K562 (cell line): ENCODE measurements around the gene SAFB. TPM values are rescaled to one million over a fixed set of nuclear protein-coding genes. Genes with fewer than 3 reads are reported as not detected.

Experiments used
- BRCA1 ChIP-seq, 2 experiments: fragments of 450-650 bp in 1 of 2; sonication (generic) in 1 of 2; formaldehyde crosslinking in 1 of 2; IDR thresholded peaks; 2 replicates each; pipeline versions ENCODE4 v1.5.0 to v1.6.1; 2017 to 2020; ENCODE audit warnings: mild to moderate bottlenecking in 1 of 2, missing genetic modification reagents in 1 of 2
- FOXJ3 ChIP-seq: sonication (generic); formaldehyde crosslinking; IDR thresholded peaks from 2 replicates; pipeline ENCODE4 v1.4.0; 2020; ENCODE audit warnings: mild to moderate bottlenecking, missing genetic modification reagents
- FOXO4 ChIP-seq: fragments of 450-650 bp; formaldehyde crosslinking; IDR thresholded peaks from 2 replicates; pipeline ENCODE4 v1.4.0; 2020; ENCODE audit warnings: mild to moderate bottlenecking, moderate library complexity
- KLF1 ChIP-seq: fragments of 450-650 bp; IDR thresholded peaks from 2 replicates; pipeline ENCODE4 v1.6.1; 2016; ENCODE audit warnings: missing genetic modification characterization, missing compliant biosample characterization
- LARP7 ChIP-seq: fragments of 450-650 bp; IDR thresholded peaks from 2 replicates; pipeline ENCODE4 v1.6.1; 2016
- NCOA1 ChIP-seq: fragments of 450-650 bp; IDR thresholded peaks from 2 replicates; pipeline ENCODE4 v1.6.1; 2016; ENCODE audit warnings: low read depth
- RHOXF2B ChIP-seq: fragments of 250-450 bp; sonication (Bioruptor Pico); conservative IDR thresholded peaks from 2 replicates; pipeline ENCODE4 v1.5.1; 2021
- SIRT6 ChIP-seq: IDR thresholded peaks from one replicate; pipeline ENCODE4 v1.6.1; 2012; ENCODE audit warnings: low read depth, mild to moderate bottlenecking, control low read depth, inconsistent platforms, low read length, moderate library complexity
- TEAD2 ChIP-seq: fragments of 450-650 bp; IDR thresholded peaks from 2 replicates; pipeline ENCODE4 v1.6.1; 2016; ENCODE audit warnings: missing genetic modification characterization, control low read depth, missing compliant biosample characterization
- ZNF717 ChIP-seq: fragments of 250-450 bp; sonication (Bioruptor Pico); IDR thresholded peaks from 2 replicates; pipeline ENCODE4 v1.5.0; 2021
- polyA plus RNA-seq, 8 experiments: library from polyadenylated mRNA; depleted of rRNA in 4 of 8; stranded (reverse) in 5 of 8; unstranded in 3 of 8; fragments of >200 nt; fragmentation: Nextera tagmentation in 2 of 8; fragmentation: Illumina TruSeq in 1 of 8; extraction: Ambion mirVana in 2 of 8; extraction: Trizol in 1 of 8; gene quantifications; 2 replicates each; pipeline versions ENCODE4 v1.2.1 to v1.2.3, GENCODE V29; 2011 to 2014; ENCODE audit warnings: inconsistent platforms in 1 of 8, missing spikeins in 1 of 8
- total RNA-seq, 7 experiments: library from RNA; depleted of rRNA in 6 of 7; stranded (reverse); fragments of >200 nt in 6 of 7; fragmentation: Illumina TruSeq in 2 of 7; extraction: Trizol in 2 of 7; gene quantifications; 2 replicates each; pipeline versions ENCODE4 v1.2.1 to v1.2.3, GENCODE V29; 2011 to 2021; ENCODE audit warnings: low replicate concordance in 1 of 7
- TF ChIP-seq, protein P1 (sequence below): fragments of 250-450 bp; sonication (Bioruptor Pico); IDR thresholded peaks from 2 replicates; pipeline ENCODE4 v1.8.0; 2021; ENCODE audit warnings: moderate library complexity, mild to moderate bottlenecking, inconsistent platforms
- TF ChIP-seq, protein P2 (sequence below): sonication (generic); formaldehyde crosslinking; IDR thresholded peaks from 2 replicates; pipeline ENCODE4 v1.8.0; 2023; ENCODE audit warnings: mild to moderate bottlenecking, missing genetic modification reagents
- TF ChIP-seq, protein P3 (sequence below): fragments of 450-650 bp; formaldehyde crosslinking; IDR thresholded peaks from 2 replicates; pipeline ENCODE4 v1.4.0; 2020; ENCODE audit warnings: mild to moderate bottlenecking
- TF ChIP-seq, protein P4 (sequence below): sonication (generic); formaldehyde crosslinking; IDR thresholded peaks from 2 replicates; pipeline ENCODE4 v1.8.0; 2023; ENCODE audit warnings: missing genetic modification reagents, mild to moderate bottlenecking, borderline replicate concordance

SAFB gene
- total and polyA plus RNA-seq, 9 of the 15 experiments (the other 6 are each of a cell fraction or from before 2014, with no cell fraction given), result 1.1 to 151 (median 83.1) TPM

GRCh38 chr19:5680437-5681368 lies 57.8 kb downstream of the SAFB start, which contains the start of the genes HSD11B1L and MICOS13 (continued):
- TF ChIP-seq, protein P1, sequence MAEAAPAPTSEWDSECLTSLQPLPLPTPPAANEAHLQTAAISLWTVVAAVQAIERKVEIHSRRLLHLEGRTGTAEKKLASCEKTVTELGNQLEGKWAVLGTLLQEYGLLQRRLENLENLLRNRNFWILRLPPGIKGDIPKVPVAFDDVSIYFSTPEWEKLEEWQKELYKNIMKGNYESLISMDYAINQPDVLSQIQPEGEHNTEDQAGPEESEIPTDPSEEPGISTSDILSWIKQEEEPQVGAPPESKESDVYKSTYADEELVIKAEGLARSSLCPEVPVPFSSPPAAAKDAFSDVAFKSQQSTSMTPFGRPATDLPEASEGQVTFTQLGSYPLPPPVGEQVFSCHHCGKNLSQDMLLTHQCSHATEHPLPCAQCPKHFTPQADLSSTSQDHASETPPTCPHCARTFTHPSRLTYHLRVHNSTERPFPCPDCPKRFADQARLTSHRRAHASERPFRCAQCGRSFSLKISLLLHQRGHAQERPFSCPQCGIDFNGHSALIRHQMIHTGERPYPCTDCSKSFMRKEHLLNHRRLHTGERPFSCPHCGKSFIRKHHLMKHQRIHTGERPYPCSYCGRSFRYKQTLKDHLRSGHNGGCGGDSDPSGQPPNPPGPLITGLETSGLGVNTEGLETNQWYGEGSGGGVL, result no peak
- no peak for TF ChIP-seq LARP7
- TF ChIP-seq ZNF717 (CRISPR knock-in tag), result no peak
- TF ChIP-seq, protein P2, sequence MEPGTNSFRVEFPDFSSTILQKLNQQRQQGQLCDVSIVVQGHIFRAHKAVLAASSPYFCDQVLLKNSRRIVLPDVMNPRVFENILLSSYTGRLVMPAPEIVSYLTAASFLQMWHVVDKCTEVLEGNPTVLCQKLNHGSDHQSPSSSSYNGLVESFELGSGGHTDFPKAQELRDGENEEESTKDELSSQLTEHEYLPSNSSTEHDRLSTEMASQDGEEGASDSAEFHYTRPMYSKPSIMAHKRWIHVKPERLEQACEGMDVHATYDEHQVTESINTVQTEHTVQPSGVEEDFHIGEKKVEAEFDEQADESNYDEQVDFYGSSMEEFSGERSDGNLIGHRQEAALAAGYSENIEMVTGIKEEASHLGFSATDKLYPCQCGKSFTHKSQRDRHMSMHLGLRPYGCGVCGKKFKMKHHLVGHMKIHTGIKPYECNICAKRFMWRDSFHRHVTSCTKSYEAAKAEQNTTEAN (CRISPR knock-in tag), result no peak
- no peak for TF ChIP-seq FOXO4 (CRISPR knock-in tag)
- TF ChIP-seq BRCA1 (IDR thresholded peaks at IDR 0.05), result no peak
- TF ChIP-seq BRCA1 (CRISPR knock-in tag; IDR thresholded peaks at IDR 0.05), result no peak
- no peak for TF ChIP-seq TEAD2
- no peak for TF ChIP-seq RHOXF2B (CRISPR knock-in tag)
- no peak for TF ChIP-seq FOXJ3 (CRISPR knock-in tag)
- TF ChIP-seq, protein P3, sequence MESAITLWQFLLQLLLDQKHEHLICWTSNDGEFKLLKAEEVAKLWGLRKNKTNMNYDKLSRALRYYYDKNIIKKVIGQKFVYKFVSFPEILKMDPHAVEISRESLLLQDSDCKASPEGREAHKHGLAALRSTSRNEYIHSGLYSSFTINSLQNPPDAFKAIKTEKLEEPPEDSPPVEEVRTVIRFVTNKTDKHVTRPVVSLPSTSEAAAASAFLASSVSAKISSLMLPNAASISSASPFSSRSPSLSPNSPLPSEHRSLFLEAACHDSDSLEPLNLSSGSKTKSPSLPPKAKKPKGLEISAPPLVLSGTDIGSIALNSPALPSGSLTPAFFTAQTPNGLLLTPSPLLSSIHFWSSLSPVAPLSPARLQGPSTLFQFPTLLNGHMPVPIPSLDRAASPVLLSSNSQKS (CRISPR knock-in tag), result no peak
- TF ChIP-seq, protein P4, sequence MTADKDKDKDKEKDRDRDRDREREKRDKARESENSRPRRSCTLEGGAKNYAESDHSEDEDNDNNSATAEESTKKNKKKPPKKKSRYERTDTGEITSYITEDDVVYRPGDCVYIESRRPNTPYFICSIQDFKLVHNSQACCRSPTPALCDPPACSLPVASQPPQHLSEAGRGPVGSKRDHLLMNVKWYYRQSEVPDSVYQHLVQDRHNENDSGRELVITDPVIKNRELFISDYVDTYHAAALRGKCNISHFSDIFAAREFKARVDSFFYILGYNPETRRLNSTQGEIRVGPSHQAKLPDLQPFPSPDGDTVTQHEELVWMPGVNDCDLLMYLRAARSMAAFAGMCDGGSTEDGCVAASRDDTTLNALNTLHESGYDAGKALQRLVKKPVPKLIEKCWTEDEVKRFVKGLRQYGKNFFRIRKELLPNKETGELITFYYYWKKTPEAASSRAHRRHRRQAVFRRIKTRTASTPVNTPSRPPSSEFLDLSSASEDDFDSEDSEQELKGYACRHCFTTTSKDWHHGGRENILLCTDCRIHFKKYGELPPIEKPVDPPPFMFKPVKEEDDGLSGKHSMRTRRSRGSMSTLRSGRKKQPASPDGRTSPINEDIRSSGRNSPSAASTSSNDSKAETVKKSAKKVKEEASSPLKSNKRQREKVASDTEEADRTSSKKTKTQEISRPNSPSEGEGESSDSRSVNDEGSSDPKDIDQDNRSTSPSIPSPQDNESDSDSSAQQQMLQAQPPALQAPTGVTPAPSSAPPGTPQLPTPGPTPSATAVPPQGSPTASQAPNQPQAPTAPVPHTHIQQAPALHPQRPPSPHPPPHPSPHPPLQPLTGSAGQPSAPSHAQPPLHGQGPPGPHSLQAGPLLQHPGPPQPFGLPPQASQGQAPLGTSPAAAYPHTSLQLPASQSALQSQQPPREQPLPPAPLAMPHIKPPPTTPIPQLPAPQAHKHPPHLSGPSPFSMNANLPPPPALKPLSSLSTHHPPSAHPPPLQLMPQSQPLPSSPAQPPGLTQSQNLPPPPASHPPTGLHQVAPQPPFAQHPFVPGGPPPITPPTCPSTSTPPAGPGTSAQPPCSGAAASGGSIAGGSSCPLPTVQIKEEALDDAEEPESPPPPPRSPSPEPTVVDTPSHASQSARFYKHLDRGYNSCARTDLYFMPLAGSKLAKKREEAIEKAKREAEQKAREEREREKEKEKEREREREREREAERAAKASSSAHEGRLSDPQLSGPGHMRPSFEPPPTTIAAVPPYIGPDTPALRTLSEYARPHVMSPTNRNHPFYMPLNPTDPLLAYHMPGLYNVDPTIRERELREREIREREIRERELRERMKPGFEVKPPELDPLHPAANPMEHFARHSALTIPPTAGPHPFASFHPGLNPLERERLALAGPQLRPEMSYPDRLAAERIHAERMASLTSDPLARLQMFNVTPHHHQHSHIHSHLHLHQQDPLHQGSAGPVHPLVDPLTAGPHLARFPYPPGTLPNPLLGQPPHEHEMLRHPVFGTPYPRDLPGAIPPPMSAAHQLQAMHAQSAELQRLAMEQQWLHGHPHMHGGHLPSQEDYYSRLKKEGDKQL (CRISPR knock-in tag), result no peak
- TF ChIP-seq KLF1 (tag), result no peak
- no peak for TF ChIP-seq NCOA1
- TF ChIP-seq SIRT6, result no peak
